ENCODE measurements around the gene TEX52.

- TF ChIP-seq CTCF (IDR thresholded peaks at IDR 0.05; ENCODE audit: low read depth, low read length) = no peak
- TF ChIP-seq POLR2A (IDR thresholded peaks at IDR 0.05; ENCODE audit: extremely low read depth, insufficient read length) = no peak
- TF ChIP-seq MYC (IDR thresholded peaks at IDR 0.05; ENCODE audit: low read depth, low read length) = no peak
Measured at GRCh38 chr12:2825132-2825531, 31.7 kb downstream of the TEX52 start.

Measured in NB4 (cell line).